Forelimb muscle (tissue), 1 donor: ENCODE data around the gene ARHGEF37. TPM values are rescaled to one million over a fixed set of nuclear protein-coding genes. Genes with fewer than 3 reads are reported as not detected.

Experiments used
- DNase-seq: peaks from one replicate; pipeline ENCODE4 v3.0.0-alpha.2; 2013; ENCODE audit warnings: low read depth
- polyA plus RNA-seq: library from polyadenylated mRNA; unstranded; fragments of 120-200 nt; gene quantifications from one replicate; pipeline ENCODE4 v1.2.1, GENCODE V29; 2013; ENCODE audit not compliant: insufficient read length

The ARHGEF37 gene
- polyA plus RNA-seq, 1 donor = 4.3 TPM

DNA sequence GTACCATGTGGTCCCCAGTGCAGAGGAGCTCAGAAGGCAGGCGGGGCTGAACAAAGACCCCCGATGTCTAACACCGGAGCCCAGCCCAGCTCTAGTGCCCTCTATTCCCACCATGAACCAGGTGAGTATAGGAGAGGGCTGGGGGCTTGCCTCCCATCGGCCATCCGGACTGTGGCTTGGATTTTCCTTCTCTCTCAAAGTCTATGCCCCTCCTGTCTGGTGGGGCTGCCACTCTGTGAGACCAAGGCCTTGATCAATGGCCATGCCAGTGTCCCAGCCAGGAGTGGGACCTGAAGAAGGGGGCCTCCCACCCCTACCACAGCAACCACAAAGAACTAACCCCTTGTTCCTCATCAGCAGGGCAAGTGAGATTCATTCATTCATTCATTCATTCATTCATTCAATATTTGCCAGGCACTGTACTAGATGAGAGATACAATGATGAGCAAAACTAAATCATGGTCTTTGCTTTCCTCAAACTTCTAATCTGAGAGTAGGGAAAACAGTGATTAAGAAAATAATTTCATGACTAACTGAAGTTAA lies 47.6 kb downstream of the ARHGEF37 start:
- no peak for DNase-seq

DNA sequence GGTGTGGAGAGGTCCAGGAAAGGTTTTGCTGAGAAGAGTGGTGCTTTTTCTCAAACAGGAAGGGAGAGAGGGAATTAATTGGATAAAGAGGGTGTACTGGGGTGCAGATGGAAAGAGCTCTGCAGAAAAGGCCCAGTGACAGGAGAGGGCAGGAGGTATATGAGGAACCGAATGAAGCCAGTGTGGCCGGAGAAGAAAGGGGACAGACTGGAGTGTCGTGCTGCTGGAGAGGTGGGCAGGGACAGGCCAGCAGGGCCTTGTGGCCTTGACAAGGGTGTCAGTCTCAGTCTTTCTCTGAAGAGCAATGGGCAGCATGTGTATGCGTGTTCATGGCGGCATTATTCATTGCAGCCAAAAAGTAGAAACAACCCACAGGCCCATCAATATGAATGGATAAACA lies 48.1 kb downstream of the ARHGEF37 start:
- no peak for DNase-seq

DNA sequence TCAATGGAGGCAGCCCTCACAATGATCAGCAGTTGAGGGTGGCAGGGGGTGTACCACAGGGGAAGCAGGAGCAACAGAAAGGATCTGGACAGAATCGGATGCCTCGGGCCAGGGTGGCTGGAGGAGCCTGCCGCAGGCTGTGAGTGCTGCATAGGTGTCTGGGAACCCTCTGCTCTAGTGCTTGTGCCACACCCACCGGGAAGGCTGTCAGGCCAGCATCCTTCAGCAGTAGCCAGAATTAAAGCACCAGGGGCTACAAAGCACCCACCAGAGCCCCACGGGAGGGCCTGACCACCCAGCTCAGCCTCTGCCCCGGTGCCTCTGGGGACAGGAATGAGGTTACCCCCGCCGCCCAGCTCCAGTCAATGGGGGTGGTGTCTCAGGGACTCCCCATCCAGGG lies 49.0 kb downstream of the ARHGEF37 start:
- no peak for DNase-seq

DNA sequence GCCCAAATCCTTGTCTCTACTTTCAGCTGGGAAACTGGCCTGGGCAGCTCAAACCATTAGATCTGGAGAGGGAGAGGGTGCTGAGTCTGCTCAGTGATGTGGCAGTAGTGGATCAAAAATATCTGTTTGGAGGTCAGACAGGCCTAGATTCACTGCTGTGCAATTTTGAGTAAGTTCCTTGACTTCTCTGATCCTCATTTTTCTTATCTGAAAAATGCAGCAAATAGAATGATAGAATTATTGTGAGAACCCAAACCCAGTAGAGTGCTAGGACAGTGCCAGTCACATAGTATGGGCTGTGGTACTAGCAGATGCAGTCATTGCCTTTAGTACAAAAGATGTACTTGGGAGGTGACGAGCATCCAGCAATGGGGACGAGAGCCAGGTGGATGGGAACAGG lies 50.2 kb downstream of the ARHGEF37 start:
- no peak for DNase-seq

DNA sequence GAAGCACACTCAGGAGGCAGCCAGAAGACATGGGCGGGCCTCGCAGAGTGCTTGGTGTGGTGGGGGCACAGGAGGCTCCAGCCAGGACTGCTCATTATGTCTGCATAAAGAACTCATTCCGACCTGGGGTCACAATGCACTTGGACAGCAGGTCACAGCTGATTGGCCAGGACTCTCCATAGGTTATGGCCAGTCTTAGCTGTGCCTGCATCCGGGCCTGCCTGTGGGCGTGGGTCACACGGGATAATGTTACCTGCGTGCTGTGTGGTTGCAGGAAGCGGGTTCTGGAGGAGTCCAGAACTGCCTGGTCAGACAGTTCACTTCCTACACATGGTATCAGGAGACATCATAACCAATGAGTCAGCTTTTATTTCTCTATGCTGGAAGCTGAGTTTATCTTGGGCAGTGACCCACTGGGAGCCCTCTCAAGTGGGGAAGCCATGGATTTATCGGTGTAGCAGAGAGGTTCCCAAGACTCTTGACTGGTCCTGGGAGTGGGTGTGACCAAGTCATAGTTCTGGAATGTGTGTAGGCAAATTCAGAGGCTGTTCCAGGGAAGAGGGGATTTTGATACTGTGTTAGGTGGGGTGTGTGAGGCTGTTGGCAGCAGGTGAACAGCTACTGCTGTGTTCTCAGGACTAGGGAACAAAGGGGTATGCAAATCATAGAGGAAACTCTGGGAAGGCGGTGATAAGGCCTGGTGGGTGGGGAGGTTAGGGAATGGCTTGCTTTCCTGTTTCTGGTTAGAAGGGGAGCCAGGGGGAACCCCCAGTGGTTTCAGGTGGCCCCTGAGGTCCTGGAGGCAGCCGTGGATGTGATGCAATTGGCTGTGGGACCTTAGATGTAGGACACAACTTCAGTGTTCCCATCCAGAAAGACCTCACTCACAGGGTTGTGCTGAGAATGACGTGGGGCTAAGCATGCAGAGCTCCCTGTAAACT lies 51.3 kb downstream of the ARHGEF37 start:
- DNase-seq = no peak

DNA sequence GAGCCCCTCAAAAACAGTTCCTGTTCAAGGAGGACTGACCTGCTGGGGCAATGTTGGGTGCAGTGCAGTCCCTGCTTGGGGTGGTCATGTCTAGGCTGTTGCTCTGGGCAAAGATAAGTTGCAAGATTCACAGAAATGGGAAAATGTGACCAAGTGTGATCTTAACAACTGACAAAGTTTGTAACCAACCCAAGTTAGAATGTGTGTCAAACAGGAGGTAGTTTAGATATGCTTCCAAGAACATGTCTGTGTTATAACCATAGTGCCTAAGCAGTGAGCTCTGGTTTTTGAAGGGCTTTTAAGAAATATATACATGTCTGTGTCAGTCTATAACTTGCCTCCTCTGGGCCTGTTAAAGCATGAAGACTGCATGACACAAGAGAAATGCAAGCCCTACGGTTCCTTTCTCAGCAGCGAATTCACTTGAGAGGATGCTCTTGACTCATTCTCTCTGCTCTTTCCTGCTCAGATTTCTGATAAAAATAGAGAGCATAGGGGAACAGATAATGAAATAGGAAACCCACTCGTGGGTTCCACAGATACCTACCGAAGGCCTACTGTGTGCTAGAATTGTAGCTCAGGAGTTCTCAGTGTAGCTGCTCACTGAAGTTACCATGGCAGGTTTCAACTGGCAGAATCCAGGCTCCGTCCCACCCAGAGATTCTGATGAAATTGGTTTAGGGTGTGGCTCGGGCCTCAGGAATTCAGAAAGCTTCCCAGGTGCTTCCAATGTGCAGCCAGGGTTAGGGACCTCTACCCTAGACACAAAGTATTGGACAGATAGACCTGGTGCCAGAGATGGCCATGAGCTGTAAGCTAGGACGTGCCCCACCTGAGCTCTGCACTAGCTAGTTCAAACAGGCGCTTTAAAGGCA lies 52.4 kb downstream of the ARHGEF37 start:
- no peak for DNase-seq

DNA sequence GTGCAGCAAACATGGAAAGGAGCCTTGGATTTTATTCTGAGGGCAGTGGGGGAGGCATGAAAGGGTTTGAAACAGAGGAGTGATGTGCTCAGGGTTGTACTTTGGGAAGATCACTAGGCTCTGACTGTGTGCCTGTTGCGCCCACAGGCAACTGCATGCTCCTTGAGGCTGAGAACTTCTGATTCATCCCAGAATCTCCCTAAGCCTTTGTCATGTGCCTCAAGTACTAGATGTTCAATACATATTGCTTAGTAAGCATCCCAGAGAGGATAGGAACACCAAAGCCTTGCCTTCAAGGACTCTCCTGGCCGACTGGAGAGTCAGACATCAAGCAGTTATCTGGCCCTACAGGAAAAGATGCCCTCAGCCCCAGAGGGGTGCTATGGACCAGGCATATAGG lies 54.1 kb downstream of the ARHGEF37 start:
- DNase-seq = no peak

DNA sequence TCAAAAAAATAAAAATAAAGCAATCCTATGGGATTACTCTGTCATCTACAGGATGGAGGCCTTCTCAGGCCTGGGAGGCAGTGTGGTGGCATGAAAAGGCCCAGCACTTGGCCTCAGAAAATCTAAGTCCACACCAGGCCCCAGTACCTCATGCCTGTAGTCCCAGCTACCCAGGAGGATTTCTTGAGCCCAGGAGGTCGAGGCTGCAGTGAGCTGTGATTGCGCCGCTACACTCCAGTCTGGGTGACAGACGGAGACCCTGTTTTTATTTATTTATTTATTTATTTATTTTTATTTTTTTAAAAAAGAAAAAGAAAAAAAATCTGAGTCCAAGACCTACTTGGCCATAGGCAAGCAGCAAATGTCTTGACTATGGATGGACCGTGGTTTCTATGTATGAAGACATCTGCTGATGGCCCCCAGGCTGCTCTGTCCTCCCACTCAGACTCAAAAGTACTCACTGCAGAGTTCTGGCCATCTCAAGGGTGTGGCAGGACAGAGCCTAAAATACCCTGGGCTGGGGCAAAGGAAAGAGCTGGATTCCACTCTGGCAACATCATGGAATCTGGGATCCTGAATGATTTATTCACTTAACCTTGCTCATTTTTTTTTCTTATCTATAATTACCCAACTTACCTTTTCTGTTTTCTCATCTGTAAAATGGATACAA lies 55.0 kb downstream of the ARHGEF37 start:
- no peak for DNase-seq

DNA sequence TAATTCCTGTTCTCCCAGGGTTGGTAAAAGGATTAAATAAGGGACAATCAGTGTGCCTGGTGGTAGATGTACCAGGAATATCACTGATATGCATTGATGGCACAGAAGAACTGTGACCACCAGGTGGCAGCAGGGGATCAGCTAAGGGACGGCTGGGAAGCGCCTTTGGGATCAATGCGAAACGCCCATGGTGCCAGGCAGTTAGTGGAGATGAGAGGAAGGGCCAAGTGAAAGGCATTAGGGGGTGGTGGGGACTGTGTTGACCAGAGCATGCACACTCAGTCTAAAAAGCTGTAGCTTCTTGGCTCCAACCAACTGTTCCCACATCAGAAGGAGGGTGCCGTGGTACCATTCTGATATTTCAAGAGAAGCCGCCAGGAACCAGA lies 55.6 kb downstream of the ARHGEF37 start:
- peak; percentile 51 for DNase-seq

DNA sequence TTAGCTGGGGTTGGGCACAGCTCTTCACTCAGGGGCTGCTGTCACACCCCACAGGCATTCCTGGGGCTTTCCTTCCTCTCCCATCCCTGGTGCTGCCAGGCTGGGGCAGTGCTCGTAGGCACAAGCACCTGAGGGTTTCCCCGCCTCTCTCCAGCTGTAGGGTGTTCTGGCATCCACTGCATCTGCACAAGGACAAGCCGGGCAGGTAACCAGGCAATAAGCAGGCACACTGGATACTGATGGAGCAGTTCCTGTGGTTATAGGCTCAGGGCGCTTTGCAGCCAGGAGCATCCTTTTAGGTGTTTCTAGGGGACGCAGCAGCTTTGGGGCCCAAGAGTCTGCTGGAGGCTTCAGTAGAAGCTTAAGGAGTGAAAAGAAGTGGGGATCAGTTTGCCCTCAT lies 56.8 kb downstream of the ARHGEF37 start:
- DNase-seq = no peak

DNA sequence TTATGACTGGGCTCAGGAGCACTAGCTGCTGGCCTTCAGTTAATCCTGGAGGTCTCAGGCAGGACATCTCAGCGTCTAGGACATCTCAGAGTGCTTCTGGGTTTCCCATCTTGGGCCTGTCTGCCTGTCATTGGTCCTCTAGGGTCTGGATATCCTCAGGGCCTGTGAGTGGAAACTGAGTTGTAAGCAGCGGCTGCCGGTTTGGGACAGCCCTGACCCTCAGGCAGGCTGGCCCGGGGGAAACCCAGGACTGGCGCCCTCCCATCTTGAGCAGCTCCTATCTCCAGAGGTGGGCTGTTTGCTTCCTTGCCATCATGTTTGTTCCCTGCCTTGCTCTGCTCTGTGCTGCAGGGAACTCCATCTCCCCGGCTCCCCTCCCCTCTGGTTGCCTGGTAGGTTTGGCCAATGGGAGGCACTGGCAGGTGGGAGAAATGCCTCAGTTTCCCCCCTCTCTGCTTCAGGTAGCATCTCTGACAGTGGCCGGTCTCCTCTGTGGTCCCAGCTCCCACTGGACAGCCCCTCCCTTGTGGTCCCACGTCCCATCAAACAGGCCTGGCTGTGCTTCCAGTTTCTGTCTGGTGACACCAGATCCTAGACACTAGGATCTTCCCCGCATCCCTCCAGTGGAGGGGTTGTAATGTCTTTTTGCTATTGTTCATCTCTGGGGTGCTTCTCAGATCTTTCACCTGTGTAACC lies 57.4 kb downstream of the ARHGEF37 start:
- no peak for DNase-seq

DNA sequence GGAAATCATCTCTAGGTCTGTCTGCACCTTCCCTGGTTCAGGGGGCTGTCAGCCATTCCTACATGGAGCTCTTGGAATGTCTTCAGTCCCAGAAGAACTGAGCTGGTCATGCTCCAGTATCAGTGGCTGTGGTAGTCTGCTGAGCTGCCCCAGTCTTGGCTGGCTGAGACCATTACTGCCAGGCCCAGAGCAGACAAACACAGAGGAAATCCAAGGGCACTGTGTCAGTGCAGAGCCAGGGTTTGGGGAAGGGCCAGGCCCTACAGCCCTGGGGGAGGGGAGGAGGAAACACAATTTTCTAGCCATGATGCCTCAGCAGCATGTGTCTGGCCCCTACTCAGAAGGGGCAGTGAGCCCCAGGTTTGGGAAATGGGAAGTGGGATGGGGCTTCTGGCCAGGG lies 58.4 kb downstream of the ARHGEF37 start:
- no peak for DNase-seq

DNA sequence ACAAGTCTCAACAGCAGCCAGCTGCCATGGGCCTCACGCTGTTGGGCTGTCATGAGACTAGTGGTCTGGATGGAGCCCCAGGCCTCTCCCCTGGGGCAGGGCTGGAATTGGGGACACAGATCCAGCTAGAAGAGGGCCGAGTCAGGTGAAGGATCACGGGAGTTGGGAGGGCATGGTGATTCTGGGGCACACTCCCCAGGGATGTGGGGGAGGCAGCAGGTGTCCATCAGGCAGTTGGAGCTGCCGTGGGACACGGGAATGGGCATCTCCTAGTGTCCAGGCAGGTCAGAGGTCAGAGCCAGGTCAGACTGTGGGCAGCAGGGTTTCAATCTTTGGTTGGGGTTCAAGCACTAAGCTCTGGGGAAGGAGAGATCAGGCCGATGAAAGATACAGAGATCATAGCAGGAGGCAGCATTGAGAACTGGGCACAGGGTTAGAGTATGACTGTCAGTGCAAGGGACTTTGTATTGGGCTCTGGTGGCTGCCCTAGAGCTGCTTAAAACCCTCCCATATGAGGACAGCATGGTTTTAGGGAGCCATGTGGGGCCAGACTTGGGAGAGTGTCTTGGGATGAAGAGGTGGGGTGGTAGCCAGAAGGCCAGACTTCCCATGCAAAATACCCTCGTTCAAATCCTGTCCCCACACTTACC lies 59.2 kb downstream of the ARHGEF37 start:
- DNase-seq = no peak

DNA sequence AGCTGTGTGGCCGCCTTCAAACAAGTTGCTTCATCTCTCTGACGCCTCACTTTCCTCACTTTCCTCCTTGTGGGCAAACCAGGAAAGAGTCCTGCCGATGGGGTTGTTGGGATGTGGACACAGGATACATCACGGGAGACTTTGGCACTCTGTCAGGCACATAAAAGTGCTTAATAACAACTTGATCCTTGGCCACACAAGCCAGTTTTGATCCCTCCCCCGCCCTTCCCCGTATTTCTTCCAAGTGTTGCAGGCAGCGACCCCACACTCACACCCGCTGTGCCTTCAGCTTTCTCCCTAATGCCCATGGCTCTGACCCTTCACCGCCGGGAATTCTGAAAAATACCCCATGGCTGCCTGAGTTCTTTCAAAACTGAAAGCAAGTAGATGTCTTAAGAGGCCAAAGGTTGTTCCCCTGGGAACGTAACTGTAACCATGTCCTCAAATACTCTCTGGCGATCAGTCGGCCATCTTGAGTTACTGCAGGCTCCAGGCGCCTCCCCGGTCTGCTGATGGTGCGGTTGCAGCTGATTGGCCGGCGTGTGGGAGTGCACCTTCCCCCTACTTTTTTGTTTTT lies 59.8 kb downstream of the ARHGEF37 start:
- DNase-seq = no peak

DNA sequence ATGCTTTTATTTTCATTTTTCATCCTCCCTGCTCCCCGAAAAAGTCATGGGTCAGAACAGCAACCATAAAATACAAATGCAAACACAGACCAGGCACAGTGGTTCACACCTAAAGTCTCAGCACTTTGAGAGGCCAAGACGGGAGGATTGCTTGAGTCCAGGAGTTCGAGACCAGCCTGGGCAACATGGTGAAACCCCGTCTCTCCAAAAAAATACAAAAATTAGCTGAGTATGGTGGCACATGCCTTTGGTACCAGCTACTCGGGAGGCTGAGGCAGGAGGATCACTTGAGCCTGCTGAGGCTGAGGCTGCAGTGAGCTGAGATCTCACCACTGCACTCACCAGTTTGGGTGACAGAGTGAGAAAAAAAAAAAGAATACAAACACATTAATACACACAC lies 60.3 kb downstream of the ARHGEF37 start:
- no peak for DNase-seq

DNA sequence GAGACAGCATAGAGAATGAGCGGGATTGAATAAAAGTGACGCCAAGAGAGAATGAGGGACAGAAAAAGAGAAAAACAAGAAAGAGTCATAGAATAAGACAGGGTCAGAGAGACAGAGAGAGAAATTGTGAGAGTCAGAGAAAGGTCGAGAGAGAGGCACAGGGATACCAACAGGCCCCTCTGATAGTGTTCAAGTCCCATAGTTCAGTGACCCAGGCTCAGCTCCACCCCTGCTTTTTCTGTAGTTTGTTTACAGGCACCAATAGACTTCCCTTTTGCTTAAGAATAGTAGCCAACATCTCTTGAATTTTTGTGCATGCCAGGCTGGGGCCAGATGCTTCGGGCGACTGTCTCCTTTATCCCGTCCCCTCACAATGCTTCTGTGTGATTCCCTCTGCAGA lies 62.5 kb downstream of the ARHGEF37 start:
- DNase-seq = no peak

DNA sequence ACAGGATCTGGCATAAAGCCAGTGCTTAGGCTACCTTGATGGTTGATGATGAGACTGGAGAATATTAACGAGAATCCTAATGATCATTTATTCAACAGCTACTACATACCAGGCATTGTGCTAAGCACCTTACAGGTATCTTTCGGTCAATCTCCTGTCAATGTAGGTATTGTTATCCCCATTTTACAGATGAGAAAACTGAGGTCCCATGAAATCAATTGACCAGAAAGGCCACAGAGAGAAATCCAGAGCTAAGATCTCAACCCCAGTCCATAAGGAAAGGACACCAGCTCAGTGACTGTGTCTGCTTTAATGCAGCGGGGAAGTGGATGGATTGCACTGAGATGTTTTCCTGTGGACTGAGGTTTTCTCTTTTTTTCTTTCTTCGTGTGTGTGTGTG lies 63.3 kb downstream of the ARHGEF37 start:
- DNase-seq = no peak

DNA sequence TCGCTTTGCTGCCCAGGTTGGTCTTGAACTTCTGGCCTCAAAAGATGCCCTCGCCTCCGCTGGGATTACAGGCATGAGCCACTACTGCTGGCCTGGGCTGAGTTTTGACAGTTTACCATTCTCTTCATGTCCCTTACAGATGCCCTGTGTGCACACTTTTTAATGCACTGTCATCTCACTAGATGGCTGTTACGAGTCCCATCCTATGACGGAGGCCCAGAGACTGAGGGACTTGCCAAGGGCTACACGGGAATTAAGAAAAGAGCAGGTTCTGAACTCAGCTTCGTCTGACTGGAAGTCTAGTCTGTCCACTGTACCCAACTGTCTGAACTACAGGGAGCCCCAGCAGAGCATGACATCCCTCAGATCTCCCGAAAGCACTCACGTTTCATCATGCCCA lies 63.9 kb downstream of the ARHGEF37 start:
- no peak for DNase-seq

DNA sequence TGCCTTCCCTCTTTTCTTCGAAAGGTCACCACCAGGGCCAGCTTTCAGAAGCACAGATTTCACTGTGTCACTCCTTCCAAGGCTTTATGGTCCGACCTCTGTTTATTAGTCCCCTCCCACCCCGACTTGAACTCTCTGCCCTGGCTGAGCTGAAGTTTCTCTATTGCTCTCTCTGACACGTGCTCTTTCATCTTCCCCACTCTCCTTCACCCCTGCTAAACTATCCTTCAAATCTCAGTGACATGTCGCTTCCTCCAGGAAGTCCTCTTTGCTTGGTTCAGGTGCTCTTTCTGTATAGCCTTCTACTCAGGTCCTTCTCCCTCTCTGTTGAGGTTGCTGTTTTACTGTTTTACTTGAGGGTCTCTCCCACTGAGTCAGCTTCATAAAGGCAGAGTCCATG lies 64.4 kb downstream of the ARHGEF37 start:
- DNase-seq = no peak

DNA sequence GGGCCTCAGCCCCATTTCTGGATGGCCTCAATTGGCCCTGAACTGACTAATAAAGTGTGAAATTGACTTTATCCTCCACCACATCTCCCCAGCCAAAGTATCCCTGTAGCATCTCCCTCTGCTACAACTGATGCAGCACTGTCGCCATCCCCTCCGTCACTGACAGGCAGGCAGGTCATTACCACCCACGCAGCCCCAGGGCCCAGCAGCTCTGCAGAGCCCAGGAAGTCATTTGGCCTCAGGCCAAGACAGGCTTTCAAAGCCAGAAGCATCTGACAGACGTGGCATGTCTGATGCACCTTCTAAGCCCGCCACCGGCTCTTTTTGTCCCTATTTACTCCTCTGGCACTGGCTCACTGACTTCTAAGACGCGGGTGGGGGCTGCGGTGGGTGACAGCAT lies 65.3 kb downstream of the ARHGEF37 start:
- DNase-seq = no peak
